Left cardiac atrium (tissue), 4 donors: ENCODE measurements around the gene ZNF667. TPM values are rescaled to one million over a fixed set of nuclear protein-coding genes. Genes with fewer than 3 reads are reported as not detected.

Experiments used
- ATAC-seq, 2 donors: fragments of 200-7000 bp; cut with Tn5 transposase; one replicate each; pipeline ENCODE4 v1.9.1; 2020; ENCODE audit warnings: mild to moderate bottlenecking in 2 of 2, moderate library complexity in 2 of 2
- DNase-seq: peaks from one replicate; pipeline ENCODE4 v3.0.0-alpha.2; 2020
- intact Hi-C, 2 donors: fragments of 100-400 bp; cut with DNase I; formaldehyde crosslinking; loops; one replicate each; pipeline versions ENCODE4 v1.14.1 to v1.15.1; 2022 to 2023
- total RNA-seq, 2 donors: library from RNA; stranded (reverse); fragmentation: NEBNext Ultra II Directional; extraction: Animal tissue kit (Norgen Biotek cat#: 25700); gene quantifications; one replicate each; pipeline ENCODE4 v1.2.1, GENCODE V29; 2021
- donor health status: DM: no; HTN: yes; CAD: no.
- donor health status: DM: no; HTN: yes; CAD: no; lungs with severe emphysema.
- donor health status: DM: yes; HTN: yes; CAD: no.
- donor health status: Dilated cardiomyopathy.

The ZNF667 gene
- total RNA-seq, 2 donors from 2014 or later, result 4.0 to 4.9 TPM

GRCh38 chr19:56400485-56400884 is 76.7 kb downstream of the ZNF667 start:
- no peak for DNase-seq
- intact Hi-C loops, result loop anchor here in 1 of 2 donors (10.0 kb wide), 1 partner anchor 134 kb away; the partner anchor contains the start of gene ZFP28
- ATAC-seq, result no peak

- intact Hi-C loops, result no loop called here
- DNase-seq (no peak), ATAC-seq (no peak)
Measured at GRCh38 chr19:56398809-56399208, 78.3 kb downstream of the ZNF667 start.

GRCh38 chr19:56393119-56394012 is 83.8 kb downstream of the ZNF667 start, which contains the start of gene ZNF582:
TSS of gene ZNF582 (minus strand) at chr19:56393534. CDS start at chr19:56391752, 1,782 bp downstream.
- peak; percentile 99 for DNase-seq
- ATAC-seq, result peak; percentile 99 to 100
- intact Hi-C loops, result no loop called here

Other genes starting within 250 kb of the ZNF667 start
- not detected for gene EDDM13, start 204.6 kb downstream of the ZNF667 start, total RNA-seq
- 10 to 100 TPM; 16.4 to 18.4 TPM for gene ZSCAN5A, start 162.5 kb downstream of the ZNF667 start, total RNA-seq
- gene ZNF582, start 83.8 kb downstream of the ZNF667 start, total RNA-seq, result 1 to 10 TPM; 4.0 to 4.4 TPM
- 1 to 10 TPM; 5.0 to 6.2 TPM for gene ZNF583, start 73.0 kb downstream of the ZNF667 start, total RNA-seq
- gene ZNF471, start 30.5 kb upstream of the ZNF667 start, total RNA-seq, result 1 to 10 TPM; 4.7 to 5.4 TPM
- 1 to 10 TPM; 4.8 to 5.7 TPM for gene ZFP28, start 61.6 kb upstream of the ZNF667 start, total RNA-seq
- 1 to 10 TPM; 3.4 TPM for gene ZNF470, start 90.1 kb upstream of the ZNF667 start, total RNA-seq
- gene ZNF71, start 118.0 kb upstream of the ZNF667 start, total RNA-seq, result 1 to 10 TPM; 5.6 to 7.8 TPM
- gene SMIM17, start 165.8 kb upstream of the ZNF667 start, total RNA-seq, result under 1 TPM in 1 of 2 donors, not detected in 1; 0.39 TPM
- 1 to 10 TPM; 2.2 to 4.1 TPM for gene ZNF835, start 194.4 kb upstream of the ZNF667 start, total RNA-seq